ENCODE measurements around the gene ARID1B. TPM values are rescaled to one million over a fixed set of nuclear protein-coding genes. Genes with fewer than 3 reads are reported as not detected.

The ARID1B gene
- total RNA-seq, 1 experiment from 2014 or later = 24.2 TPM

- TSS peak; percentile 88 for BruUV-seq (replicated peaks)
Observed at GRCh38 chr6:156780102-156780641, 3.0 kb downstream of the ARID1B start.

GRCh38 chr6:156780962-156781853, 4.0 kb downstream of the ARID1B start:
- peaks cover 22% of the 10 kb centered on the region for H3K4me1 ChIP-seq (ENCODE audit: insufficient read depth, low read length)
- intact Hi-C loops (cut with micrococcal nuclease) = loop anchor here (1.0 to 5.0 kb wide), 5 partner anchors 86 to 401 kb away; no protein-coding TSS in a partner anchor
- H3K27me3 ChIP-seq (ENCODE audit: low read length) = no peaks in the 10 kb centered on the region
- peak overlapping the region; percentile 90 for H3K4me2 ChIP-seq (ENCODE audit: low read length)
- H3K27ac ChIP-seq (ENCODE audit: low read length) = no peak overlapping the region
- POLR2A ChIA-PET (ENCODE audit: unreplicated experiment) = no interaction called here
- H3F3A ChIP-seq (ENCODE audit: low read length, unreplicated experiment) = no peaks in the 10 kb centered on the region
- peaks cover 29% of the 10 kb centered on the region for H4K20me1 ChIP-seq (ENCODE audit: low read length)
- 0 out of 2 replicates have a peak, but pooled peaks cover 5% of the 10 kb centered on the region for H3K36me3 ChIP-seq (ENCODE audit: low read depth, low read length)
- DNase-seq = no peak
- peak overlapping the region; percentile 54; the same call in 1 of the 2 replicates for H3K9ac ChIP-seq (ENCODE audit: low read length)
- H3K9me3 ChIP-seq (ENCODE audit: low read length) = no peaks in the 10 kb centered on the region
- CTCF ChIA-PET = interaction anchor here (0.7 kb wide), 1 partner anchor 85 kb away, joined by 4 read pairs; no protein-coding TSS in a partner anchor
- ATAC-seq = no peak
- no TSS peak for BruUV-seq (replicated peaks)
- peak overlapping the region; percentile 93 for H3K4me3 ChIP-seq (ENCODE audit: low read length)
- TF ChIP-seq EZH2 (IDR thresholded peaks at IDR 0.05; ENCODE audit: low read length, unreplicated experiment) (no peak), EZH2phosphoT487 (IDR thresholded peaks at IDR 0.05; ENCODE audit: borderline replicate concordance, low read length) (no peak), CTCF (conservative IDR thresholded peaks at IDR 0.05; ENCODE audit: low read depth, low read length) (no peak)
- no peak overlapping the region for H2AFZ ChIP-seq (ENCODE audit: low read length)
- peaks cover 85% of the 10 kb centered on the region for H3K79me2 ChIP-seq (ENCODE audit: low read length)
- no peaks in the 10 kb centered on the region for H3K9me2 ChIP-seq (replicated peaks; ENCODE audit: low read length)

More at GRCh38 chr6:156780102-156780641, 3.0 kb downstream of the ARID1B start:
- no peaks in the 10 kb centered on the region for H3K9me3 ChIP-seq (ENCODE audit: low read length)
- H3F3A ChIP-seq (ENCODE audit: low read length, unreplicated experiment) = no peaks in the 10 kb centered on the region
- peaks cover 30% of the 10 kb centered on the region for H3K4me1 ChIP-seq (ENCODE audit: insufficient read depth, low read length)
- peaks cover 29% of the 10 kb centered on the region for H4K20me1 ChIP-seq (ENCODE audit: low read length)
- ChIA-PET CTCF (interaction anchor here (0.7 kb wide), 1 partner anchor 86 kb away, joined by 4 read pairs; no protein-coding TSS in a partner anchor), POLR2A (ENCODE audit: unreplicated experiment) (interaction anchor here (0.6 kb wide), 1 partner anchor 48 kb away, joined by 8 read pairs; no protein-coding TSS in a partner anchor)
- H3K27ac ChIP-seq (ENCODE audit: low read length) = peak overlapping the region; percentile 25
- 0 out of 2 replicates have a peak, but pooled peaks cover 3% of the 10 kb centered on the region for H3K36me3 ChIP-seq (ENCODE audit: low read depth, low read length)
- ATAC-seq (peak; percentile 66), DNase-seq (peak; percentile 84)
- peak overlapping the region; percentile 90 for H3K4me2 ChIP-seq (ENCODE audit: low read length)
- H3K9me2 ChIP-seq (replicated peaks; ENCODE audit: low read length) = no peaks in the 10 kb centered on the region
- H3K79me2 ChIP-seq (ENCODE audit: low read length) = peaks cover 81% of the 10 kb centered on the region
- no peak overlapping the region for H2AFZ ChIP-seq (ENCODE audit: low read length)
- TF ChIP-seq EZH2phosphoT487 (IDR thresholded peaks at IDR 0.05; ENCODE audit: borderline replicate concordance, low read length) = no peak
- no peak for TF ChIP-seq CTCF (conservative IDR thresholded peaks at IDR 0.05; ENCODE audit: low read depth, low read length)
- TF ChIP-seq EZH2 (IDR thresholded peaks at IDR 0.05; ENCODE audit: low read length, unreplicated experiment) = no peak
- H3K27me3 ChIP-seq (ENCODE audit: low read length) = no peaks in the 10 kb centered on the region
- intact Hi-C loops (cut with micrococcal nuclease) = loop anchor here (1.0 to 5.0 kb wide), 5 partner anchors 87 to 402 kb away; no protein-coding TSS in a partner anchor
- H3K4me3 ChIP-seq (ENCODE audit: low read length) = peak overlapping the region; percentile 93
- H3K9ac ChIP-seq (ENCODE audit: low read length) = peak overlapping the region; percentile 85
